Breast epithelium (tissue), 4 donors: ENCODE results near the gene KCNQ2. TPM values are rescaled to one million over a fixed set of nuclear protein-coding genes. Genes with fewer than 3 reads are reported as not detected.

ENCODE experiments used
- DNase-seq, 2 donors: peaks; one replicate each; pipeline ENCODE4 v3.0.0-alpha.2; 2019; ENCODE audit warnings: low spot score in 2 of 2
- H3K27ac ChIP-seq, 2 donors: fragments of 200-600 bp; sonication (generic) in 1 of 2; one replicate each; pipeline ENCODE4 v1.5.1; 2016 to 2019; ENCODE audit warnings: mild to moderate bottlenecking in 1 of 2
- H3K27me3 ChIP-seq, 2 donors: fragments of 200-600 bp; sonication (generic) in 1 of 2; one replicate each; pipeline versions ENCODE4 v1.5.1 to v1.6.0; 2017 to 2019; ENCODE audit warnings: control low read depth in 1 of 2, mild to moderate bottlenecking in 1 of 2
- H3K36me3 ChIP-seq: fragments of 200-600 bp; one replicate; pipeline ENCODE4 v1.5.1; 2019
- H3K4me1 ChIP-seq, 2 donors: fragments of 200-600 bp; sonication (generic); one replicate each; pipeline ENCODE4 v1.5.1; 2016 to 2019; ENCODE audit warnings: control low read depth in 1 of 2
- H3K4me3 ChIP-seq, 3 donors: fragments of 200-600 bp; sonication (generic); 1 replicate in 2 of 3; 2 replicates in 1 of 3; pipeline ENCODE4 v1.5.1; 2016 to 2019; ENCODE audit warnings: mild to moderate bottlenecking in 3 of 3, moderate library complexity in 2 of 3
- H3K9me3 ChIP-seq, 2 donors: fragments of 200-600 bp; sonication (generic) in 1 of 2; one replicate each; pipeline ENCODE4 v1.5.1; 2016 to 2019; ENCODE audit warnings: control low read depth in 1 of 2
- CTCF ChIP-seq, 3 donors: fragments of 450-650 bp; IDR thresholded peaks; one replicate each; pipeline ENCODE4 v1.5.1; 2016 to 2017; ENCODE audit warnings: antibody characterized with exemption in 3 of 3, mild to moderate bottlenecking in 3 of 3, moderate library complexity in 3 of 3
- POLR2A ChIP-seq: fragments of 450-650 bp; IDR thresholded peaks from one replicate; pipeline ENCODE4 v1.6.1; 2016; ENCODE audit warnings: antibody characterized with exemption, mild to moderate bottlenecking, moderate library complexity
- POLR2AphosphoS5 ChIP-seq, 3 donors: sonication (generic); formaldehyde crosslinking; IDR thresholded peaks; one replicate each; pipeline ENCODE4 v1.6.1; 2017; ENCODE audit warnings: antibody characterized with exemption in 3 of 3
- intact Hi-C: fragments of 100-400 bp; cut with DNase I; formaldehyde crosslinking; loops from one replicate; pipeline ENCODE4 v1.15.1; 2023; ENCODE audit warnings: low total_unique reads
- total RNA-seq, 3 donors: library from RNA; depleted of rRNA; stranded (reverse); fragments of >200 nt; gene quantifications; one replicate each; pipeline ENCODE4 v1.1.0, GENCODE V29; 2016

KCNQ2 gene
- total RNA-seq, 3 donors from 2014 or later = not detected

GRCh38 chr20:63454731-63455567 lies 17.5 kb downstream of the KCNQ2 start:
- Histone ChIP-seq H3K27ac (no peak overlapping the region), H3K4me3 (no peak overlapping the region), H3K27me3 (peaks cover 15 to 92% of the 10 kb centered on the region in 2 donors), H3K4me1 (peaks cover 0 to 5% of the 10 kb centered on the region in 2 donors), H3K36me3 (no peaks in the 10 kb centered on the region), H3K9me3 (peaks cover 0 to 2% of the 10 kb centered on the region in 2 donors)
- intact Hi-C loops = no loop called here
- no peak for DNase-seq
- no peak for TF ChIP-seq CTCF (IDR thresholded peaks at IDR 0.05)
- TF ChIP-seq POLR2A = no peak
- no peak for TF ChIP-seq POLR2AphosphoS5 (IDR thresholded peaks at IDR 0.05)

DNA sequence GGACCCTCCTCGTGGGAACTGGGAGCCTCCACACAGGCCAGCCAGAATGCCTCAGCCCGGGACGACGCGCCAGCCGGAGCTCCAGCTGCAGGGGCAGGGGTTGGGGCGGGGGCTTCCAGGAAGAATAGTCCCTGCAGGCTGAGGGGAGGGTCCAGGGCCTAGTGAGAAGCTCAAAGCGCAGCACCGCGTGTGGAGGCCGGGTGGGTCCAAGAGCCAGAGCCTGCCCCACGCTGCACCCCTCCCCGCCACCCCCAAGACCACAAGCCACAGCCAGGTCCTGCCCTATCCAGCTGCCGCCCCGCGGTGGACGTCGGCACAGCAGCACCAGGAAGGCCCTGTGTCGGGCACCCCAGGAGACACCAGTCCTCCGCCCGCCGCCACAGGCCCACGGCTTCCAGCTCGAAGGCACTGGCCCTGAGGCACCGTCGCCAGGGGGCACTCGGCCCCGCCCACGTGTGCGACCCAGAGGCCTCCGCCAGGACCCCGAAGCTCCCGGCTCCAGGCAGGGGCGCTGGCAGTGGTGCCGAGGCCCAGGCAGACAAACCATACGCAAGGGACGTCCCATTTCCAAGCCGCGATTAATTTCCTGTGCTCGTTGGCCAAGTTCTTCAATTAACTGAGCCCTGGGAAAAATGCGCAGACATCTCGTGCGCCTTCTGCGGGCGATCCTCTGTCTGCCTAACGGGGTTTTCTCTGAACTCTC lies 19.5 kb downstream of the KCNQ2 start:
- Histone ChIP-seq H3K4me3 (no peak overlapping the region), H3K9me3 (no peaks in the 10 kb centered on the region), H3K27ac (no peak overlapping the region), H3K4me1 (peaks cover 0 to 5% of the 10 kb centered on the region in 2 donors), H3K36me3 (no peaks in the 10 kb centered on the region), H3K27me3 (peaks cover 15 to 96% of the 10 kb centered on the region in 2 donors)
- no peak for TF ChIP-seq POLR2A
- TF ChIP-seq CTCF (IDR thresholded peaks at IDR 0.05) = no peak
- no peak for TF ChIP-seq POLR2AphosphoS5 (IDR thresholded peaks at IDR 0.05)
- no peak for DNase-seq
- intact Hi-C loops = no loop called here

DNA sequence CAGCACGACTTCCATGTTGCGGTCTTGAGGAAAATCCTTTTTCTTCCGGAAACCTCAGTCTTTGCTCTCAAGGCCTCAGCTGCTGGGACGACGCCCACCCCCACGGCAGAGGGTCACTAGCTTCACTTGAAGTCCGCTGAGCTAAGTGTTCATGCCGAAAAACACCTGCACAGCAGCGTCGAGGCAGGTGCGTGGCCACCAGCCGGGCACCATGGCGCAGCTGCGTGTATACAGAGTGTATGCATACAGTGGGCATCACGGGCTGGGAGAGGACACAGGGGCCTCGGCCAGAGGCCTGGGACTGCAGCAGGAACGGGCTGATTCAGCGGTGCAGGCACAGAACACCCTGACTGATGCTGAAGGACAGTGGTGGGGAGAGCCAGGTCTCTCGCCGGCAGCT lies 20.1 kb downstream of the KCNQ2 start:
- intact Hi-C loops = no loop called here
- H3K9me3 ChIP-seq = no peaks in the 10 kb centered on the region
- peaks cover 15 to 96% of the 10 kb centered on the region in 2 donors for H3K27me3 ChIP-seq
- H3K4me3 ChIP-seq = no peak overlapping the region
- peaks cover 0 to 5% of the 10 kb centered on the region in 2 donors for H3K4me1 ChIP-seq
- H3K36me3 ChIP-seq = no peaks in the 10 kb centered on the region
- no peak overlapping the region for H3K27ac ChIP-seq
- DNase-seq = no peak
- TF ChIP-seq POLR2A (no peak), CTCF (IDR thresholded peaks at IDR 0.05) (no peak), POLR2AphosphoS5 (IDR thresholded peaks at IDR 0.05) (no peak)

GRCh38 chr20:63451821-63452220 lies 20.6 kb downstream of the KCNQ2 start:
- Histone ChIP-seq H3K27me3 (peaks cover 14 to 96% of the 10 kb centered on the region in 2 donors), H3K27ac (no peak overlapping the region), H3K36me3 (no peaks in the 10 kb centered on the region), H3K4me1 (peaks cover 0 to 5% of the 10 kb centered on the region in 2 donors), H3K9me3 (no peaks in the 10 kb centered on the region), H3K4me3 (no peak overlapping the region)
- no peak for DNase-seq
- intact Hi-C loops = no loop called here
- TF ChIP-seq CTCF (IDR thresholded peaks at IDR 0.05) = no peak
